Liver (tissue), 3 donors: ENCODE results near the gene SLC1A2.

Experiments used
- EGR1 ChIP-seq, 2 donors: IDR thresholded peaks; 2 replicates each; pipeline ENCODE4 v1.6.1; 2016 to 2018; ENCODE audit warnings: antibody characterized with exemption in 2 of 2, low read depth in 2 of 2
- JUND ChIP-seq, 2 donors: IDR thresholded peaks; 2 replicates each; pipeline ENCODE4 v1.6.1; 2016; ENCODE audit warnings: antibody characterized with exemption in 2 of 2
- NR2F2 ChIP-seq: IDR thresholded peaks from 2 replicates; pipeline ENCODE4 v1.6.1; 2016; ENCODE audit warnings: antibody characterized with exemption
- RAD21 ChIP-seq, 2 donors: IDR thresholded peaks; 2 replicates each; pipeline ENCODE4 v1.6.1; 2016; ENCODE audit warnings: antibody characterized with exemption in 2 of 2, mild to moderate bottlenecking in 2 of 2
- TAF1 ChIP-seq: conservative IDR thresholded peaks from 2 replicates; pipeline ENCODE4 v1.6.1; 2016; ENCODE audit warnings: antibody characterized with exemption, mild to moderate bottlenecking
- TF ChIP-seq, protein P1 (sequence below): fragments of 150-350 bp; IDR thresholded peaks from 2 replicates; pipeline ENCODE4 v1.5.1; 2017; ENCODE audit warnings: improper control_type of control experiment, low read depth, low read length; ENCODE audit not compliant: missing input control
- TF ChIP-seq, protein P2 (sequence below): IDR thresholded peaks from 2 replicates; pipeline ENCODE4 v1.6.1; 2016; ENCODE audit warnings: antibody characterized with exemption
- TF ChIP-seq, protein P3 (sequence below): IDR thresholded peaks from 2 replicates; pipeline ENCODE4 v1.6.1; 2016; ENCODE audit warnings: antibody characterized with exemption
- TF ChIP-seq, protein P4 (sequence below): IDR thresholded peaks from 2 replicates; pipeline ENCODE4 v1.6.1; 2016; ENCODE audit warnings: antibody characterized with exemption, mild to moderate bottlenecking
- donor health status: healthy.
- donor health status: healthy.

DNA sequence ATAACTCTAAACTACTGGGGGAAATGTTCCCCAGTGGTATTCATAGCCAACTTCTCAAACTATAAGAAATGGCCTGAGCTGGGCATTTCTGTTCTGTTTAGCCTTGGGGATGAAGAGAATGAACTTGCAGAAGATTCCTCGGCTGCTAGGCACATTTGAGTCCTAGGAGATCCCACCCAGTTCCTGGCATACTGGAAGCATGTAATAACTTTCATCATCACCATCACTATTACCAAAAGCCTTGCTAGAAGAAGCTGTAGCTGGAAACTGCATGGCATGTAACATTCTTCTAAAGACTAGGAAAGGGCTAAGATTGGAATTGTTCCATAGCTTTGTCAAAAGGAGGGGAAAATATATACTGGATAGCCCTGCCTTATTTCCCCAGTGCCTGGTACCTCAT lies 40.1 kb upstream of the SLC1A2 start:
- TF ChIP-seq, protein P1, sequence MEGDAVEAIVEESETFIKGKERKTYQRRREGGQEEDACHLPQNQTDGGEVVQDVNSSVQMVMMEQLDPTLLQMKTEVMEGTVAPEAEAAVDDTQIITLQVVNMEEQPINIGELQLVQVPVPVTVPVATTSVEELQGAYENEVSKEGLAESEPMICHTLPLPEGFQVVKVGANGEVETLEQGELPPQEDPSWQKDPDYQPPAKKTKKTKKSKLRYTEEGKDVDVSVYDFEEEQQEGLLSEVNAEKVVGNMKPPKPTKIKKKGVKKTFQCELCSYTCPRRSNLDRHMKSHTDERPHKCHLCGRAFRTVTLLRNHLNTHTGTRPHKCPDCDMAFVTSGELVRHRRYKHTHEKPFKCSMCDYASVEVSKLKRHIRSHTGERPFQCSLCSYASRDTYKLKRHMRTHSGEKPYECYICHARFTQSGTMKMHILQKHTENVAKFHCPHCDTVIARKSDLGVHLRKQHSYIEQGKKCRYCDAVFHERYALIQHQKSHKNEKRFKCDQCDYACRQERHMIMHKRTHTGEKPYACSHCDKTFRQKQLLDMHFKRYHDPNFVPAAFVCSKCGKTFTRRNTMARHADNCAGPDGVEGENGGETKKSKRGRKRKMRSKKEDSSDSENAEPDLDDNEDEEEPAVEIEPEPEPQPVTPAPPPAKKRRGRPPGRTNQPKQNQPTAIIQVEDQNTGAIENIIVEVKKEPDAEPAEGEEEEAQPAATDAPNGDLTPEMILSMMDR, result no peak
- TF ChIP-seq JUND (IDR thresholded peaks at IDR 0.05) (no peak), NR2F2 (no peak), RAD21 (IDR thresholded peaks at IDR 0.05) (no peak), EGR1 (IDR thresholded peaks at IDR 0.05; ENCODE audit: low read depth in 2 of 2) (no peak), TAF1 (no peak)
- TF ChIP-seq, protein P2, sequence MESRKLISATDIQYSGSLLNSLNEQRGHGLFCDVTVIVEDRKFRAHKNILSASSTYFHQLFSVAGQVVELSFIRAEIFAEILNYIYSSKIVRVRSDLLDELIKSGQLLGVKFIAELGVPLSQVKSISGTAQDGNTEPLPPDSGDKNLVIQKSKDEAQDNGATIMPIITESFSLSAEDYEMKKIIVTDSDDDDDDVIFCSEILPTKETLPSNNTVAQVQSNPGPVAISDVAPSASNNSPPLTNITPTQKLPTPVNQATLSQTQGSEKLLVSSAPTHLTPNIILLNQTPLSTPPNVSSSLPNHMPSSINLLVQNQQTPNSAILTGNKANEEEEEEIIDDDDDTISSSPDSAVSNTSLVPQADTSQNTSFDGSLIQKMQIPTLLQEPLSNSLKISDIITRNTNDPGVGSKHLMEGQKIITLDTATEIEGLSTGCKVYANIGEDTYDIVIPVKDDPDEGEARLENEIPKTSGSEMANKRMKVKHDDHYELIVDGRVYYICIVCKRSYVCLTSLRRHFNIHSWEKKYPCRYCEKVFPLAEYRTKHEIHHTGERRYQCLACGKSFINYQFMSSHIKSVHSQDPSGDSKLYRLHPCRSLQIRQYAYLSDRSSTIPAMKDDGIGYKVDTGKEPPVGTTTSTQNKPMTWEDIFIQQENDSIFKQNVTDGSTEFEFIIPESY, result no peak
- TF ChIP-seq, protein P3, sequence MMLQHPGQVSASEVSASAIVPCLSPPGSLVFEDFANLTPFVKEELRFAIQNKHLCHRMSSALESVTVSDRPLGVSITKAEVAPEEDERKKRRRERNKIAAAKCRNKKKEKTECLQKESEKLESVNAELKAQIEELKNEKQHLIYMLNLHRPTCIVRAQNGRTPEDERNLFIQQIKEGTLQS, result no peak
- TF ChIP-seq, protein P4, sequence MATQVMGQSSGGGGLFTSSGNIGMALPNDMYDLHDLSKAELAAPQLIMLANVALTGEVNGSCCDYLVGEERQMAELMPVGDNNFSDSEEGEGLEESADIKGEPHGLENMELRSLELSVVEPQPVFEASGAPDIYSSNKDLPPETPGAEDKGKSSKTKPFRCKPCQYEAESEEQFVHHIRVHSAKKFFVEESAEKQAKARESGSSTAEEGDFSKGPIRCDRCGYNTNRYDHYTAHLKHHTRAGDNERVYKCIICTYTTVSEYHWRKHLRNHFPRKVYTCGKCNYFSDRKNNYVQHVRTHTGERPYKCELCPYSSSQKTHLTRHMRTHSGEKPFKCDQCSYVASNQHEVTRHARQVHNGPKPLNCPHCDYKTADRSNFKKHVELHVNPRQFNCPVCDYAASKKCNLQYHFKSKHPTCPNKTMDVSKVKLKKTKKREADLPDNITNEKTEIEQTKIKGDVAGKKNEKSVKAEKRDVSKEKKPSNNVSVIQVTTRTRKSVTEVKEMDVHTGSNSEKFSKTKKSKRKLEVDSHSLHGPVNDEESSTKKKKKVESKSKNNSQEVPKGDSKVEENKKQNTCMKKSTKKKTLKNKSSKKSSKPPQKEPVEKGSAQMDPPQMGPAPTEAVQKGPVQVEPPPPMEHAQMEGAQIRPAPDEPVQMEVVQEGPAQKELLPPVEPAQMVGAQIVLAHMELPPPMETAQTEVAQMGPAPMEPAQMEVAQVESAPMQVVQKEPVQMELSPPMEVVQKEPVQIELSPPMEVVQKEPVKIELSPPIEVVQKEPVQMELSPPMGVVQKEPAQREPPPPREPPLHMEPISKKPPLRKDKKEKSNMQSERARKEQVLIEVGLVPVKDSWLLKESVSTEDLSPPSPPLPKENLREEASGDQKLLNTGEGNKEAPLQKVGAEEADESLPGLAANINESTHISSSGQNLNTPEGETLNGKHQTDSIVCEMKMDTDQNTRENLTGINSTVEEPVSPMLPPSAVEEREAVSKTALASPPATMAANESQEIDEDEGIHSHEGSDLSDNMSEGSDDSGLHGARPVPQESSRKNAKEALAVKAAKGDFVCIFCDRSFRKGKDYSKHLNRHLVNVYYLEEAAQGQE, result no peak
